ENCODE data around the gene EPHA3.

DNA sequence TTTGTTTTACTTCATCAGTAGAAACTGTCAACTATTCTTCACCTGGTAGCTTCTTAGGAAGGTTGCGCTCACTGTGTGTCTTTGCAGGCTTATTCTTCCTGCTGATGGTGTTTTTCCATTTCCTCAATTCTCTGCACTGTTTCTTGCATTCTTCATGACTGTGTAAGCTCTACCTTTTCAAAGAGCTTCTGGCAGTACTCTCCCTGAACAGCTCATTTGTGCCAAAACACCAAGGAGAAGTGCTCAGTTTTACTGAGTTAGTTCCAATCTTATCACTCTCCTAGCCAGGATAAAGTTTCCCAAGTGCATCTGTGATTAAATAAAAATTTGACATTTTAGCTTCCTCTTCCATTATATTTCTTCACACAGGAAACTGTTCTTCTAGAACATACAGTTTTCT lies 339.8 kb downstream of the EPHA3 start:
- TF ChIP-seq, protein P1, sequence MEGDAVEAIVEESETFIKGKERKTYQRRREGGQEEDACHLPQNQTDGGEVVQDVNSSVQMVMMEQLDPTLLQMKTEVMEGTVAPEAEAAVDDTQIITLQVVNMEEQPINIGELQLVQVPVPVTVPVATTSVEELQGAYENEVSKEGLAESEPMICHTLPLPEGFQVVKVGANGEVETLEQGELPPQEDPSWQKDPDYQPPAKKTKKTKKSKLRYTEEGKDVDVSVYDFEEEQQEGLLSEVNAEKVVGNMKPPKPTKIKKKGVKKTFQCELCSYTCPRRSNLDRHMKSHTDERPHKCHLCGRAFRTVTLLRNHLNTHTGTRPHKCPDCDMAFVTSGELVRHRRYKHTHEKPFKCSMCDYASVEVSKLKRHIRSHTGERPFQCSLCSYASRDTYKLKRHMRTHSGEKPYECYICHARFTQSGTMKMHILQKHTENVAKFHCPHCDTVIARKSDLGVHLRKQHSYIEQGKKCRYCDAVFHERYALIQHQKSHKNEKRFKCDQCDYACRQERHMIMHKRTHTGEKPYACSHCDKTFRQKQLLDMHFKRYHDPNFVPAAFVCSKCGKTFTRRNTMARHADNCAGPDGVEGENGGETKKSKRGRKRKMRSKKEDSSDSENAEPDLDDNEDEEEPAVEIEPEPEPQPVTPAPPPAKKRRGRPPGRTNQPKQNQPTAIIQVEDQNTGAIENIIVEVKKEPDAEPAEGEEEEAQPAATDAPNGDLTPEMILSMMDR (IDR thresholded peaks at IDR 0.05) = no peak
- TF ChIP-seq POLR2A (IDR thresholded peaks at IDR 0.05) = no peak

Data from ovary (tissue), 3 donors.